BLaER1 treated with 17β-estradiol and CSF1 and Interleukin-3, amounts not matched to agents 10 nM and 100 nM (cell line): ENCODE measurements around the gene CLDN14.

Experiments used
- H3K27ac ChIP-seq, 11 experiments: shearing (Covaris generic); formaldehyde crosslinking; 2 replicates each; pipeline ENCODE4 v1.8.1; 2022
- H3K27me3 ChIP-seq, 11 experiments: shearing (Covaris generic); formaldehyde crosslinking; 2 replicates each; pipeline ENCODE4 v1.8.1; 2022
- H3K36me3 ChIP-seq, 11 experiments: shearing (Covaris generic); formaldehyde crosslinking; 2 replicates each; pipeline ENCODE4 v1.8.1; 2022
- H3K4me1 ChIP-seq, 10 experiments: shearing (Covaris generic); formaldehyde crosslinking; 2 replicates each; pipeline ENCODE4 v1.8.1; 2022
- H3K4me2 ChIP-seq, 11 experiments: shearing (Covaris generic); formaldehyde crosslinking; 2 replicates each; pipeline ENCODE4 v1.8.1; 2022
- H3K4me3 ChIP-seq, 10 experiments: shearing (Covaris generic); formaldehyde crosslinking; 2 replicates each; pipeline ENCODE4 v1.8.1; 2022
- H3K9ac ChIP-seq, 11 experiments: shearing (Covaris generic); formaldehyde crosslinking; 2 replicates each; pipeline ENCODE4 v1.8.1; 2022
- H3K9me3 ChIP-seq, 11 experiments: shearing (Covaris generic); formaldehyde crosslinking; replicated peaks in 1 of 11; 2 replicates each; pipeline ENCODE4 v1.8.1; 2022
- H4K20me1 ChIP-seq, 11 experiments: shearing (Covaris generic); formaldehyde crosslinking; 2 replicates each; pipeline ENCODE4 v1.8.1; 2022
- Cebpa-rat ChIP-seq, 11 experiments: shearing (Covaris generic); IDR thresholded peaks; 2 replicates each; pipeline ENCODE4 v1.8.1; 2022

CLDN14 gene

GRCh38 chr21:36464590-36464989 is 15.3 kb downstream of the CLDN14 start:
- 0 out of 20 replicates have a peak, but pooled peaks cover 0 to 8% (median 0%) of the 10 kb centered on the region in 10 experiments for H3K4me1 ChIP-seq
- no peak for TF ChIP-seq Cebpa-rat (IDR thresholded peaks at IDR 0.05)
- no peak overlapping the region for H3K4me2 ChIP-seq
- no peaks in the 10 kb centered on the region for H3K27me3 ChIP-seq
- H3K36me3 ChIP-seq, result no peaks in the 10 kb centered on the region
- H3K9ac ChIP-seq, result no peak overlapping the region
- no peaks in the 10 kb centered on the region for H3K9me3 ChIP-seq
- no peak overlapping the region for H3K27ac ChIP-seq
- H4K20me1 ChIP-seq, result no peaks in the 10 kb centered on the region
- H3K4me3 ChIP-seq, result no peak overlapping the region

- H3K27ac ChIP-seq, result no peak overlapping the region
- H3K27me3 ChIP-seq, result no peaks in the 10 kb centered on the region
- no peak for TF ChIP-seq Cebpa-rat (IDR thresholded peaks at IDR 0.05)
These were observed 15.9 kb downstream of the CLDN14 start for GRCh38 chr21:36463991-36464390.

GRCh38 chr21:36463204-36463603 is 16.7 kb downstream of the CLDN14 start:
- Histone ChIP-seq H4K20me1 (no peaks in the 10 kb centered on the region), H3K36me3 (no peaks in the 10 kb centered on the region), H3K4me3 (no peak overlapping the region), H3K4me2 (no peak overlapping the region), H3K27ac (no peak overlapping the region), H3K9me3 (no peaks in the 10 kb centered on the region), H3K9ac (no peak overlapping the region), H3K4me1 (peaks cover 0 to 10% (median 0%) of the 10 kb centered on the region in 10 experiments; a peak in 1 of 20 replicates), H3K27me3 (no peaks in the 10 kb centered on the region)
- no peak for TF ChIP-seq Cebpa-rat (IDR thresholded peaks at IDR 0.05)

More at GRCh38 chr21:36463991-36464390, 15.9 kb downstream of the CLDN14 start:
- no peaks in the 10 kb centered on the region for H4K20me1 ChIP-seq
- H3K4me1 ChIP-seq, result peaks cover 0 to 10% (median 0%) of the 10 kb centered on the region in 10 experiments; a peak in 1 of 20 replicates
- no peaks in the 10 kb centered on the region for H3K9me3 ChIP-seq
- no peaks in the 10 kb centered on the region for H3K36me3 ChIP-seq
- no peak overlapping the region for H3K4me2 ChIP-seq
- H3K4me3 ChIP-seq, result no peak overlapping the region
- H3K9ac ChIP-seq, result no peak overlapping the region

- no peaks in the 10 kb centered on the region for H3K36me3 ChIP-seq
- no peak overlapping the region for H3K4me2 ChIP-seq
- no peaks in the 10 kb centered on the region for H4K20me1 ChIP-seq
- no peak overlapping the region for H3K27ac ChIP-seq
- TF ChIP-seq Cebpa-rat (IDR thresholded peaks at IDR 0.05), result no peak
- no peaks in the 10 kb centered on the region for H3K27me3 ChIP-seq
- H3K9me3 ChIP-seq, result no peaks in the 10 kb centered on the region
- no peak overlapping the region for H3K9ac ChIP-seq
- peaks cover 0 to 10% (median 1%) of the 10 kb centered on the region in 10 experiments; a peak in 5 of 20 replicates for H3K4me1 ChIP-seq
- no peak overlapping the region for H3K4me3 ChIP-seq
These were observed 17.9 kb downstream of the CLDN14 start for GRCh38 chr21:36461918-36462486.

- H3K4me1 ChIP-seq, result peaks cover 0 to 10% (median 3%) of the 10 kb centered on the region in 10 experiments; a peak in 5 of 20 replicates
- H3K27ac ChIP-seq, result no peak overlapping the region
- no peak overlapping the region for H3K9ac ChIP-seq
- H3K9me3 ChIP-seq, result no peaks in the 10 kb centered on the region
- H3K4me2 ChIP-seq, result no peak overlapping the region
- H3K4me3 ChIP-seq, result no peak overlapping the region
- no peaks in the 10 kb centered on the region for H3K36me3 ChIP-seq
- no peak for TF ChIP-seq Cebpa-rat (IDR thresholded peaks at IDR 0.05)
- H4K20me1 ChIP-seq, result no peaks in the 10 kb centered on the region
- no peaks in the 10 kb centered on the region for H3K27me3 ChIP-seq
These were observed 18.5 kb downstream of the CLDN14 start for GRCh38 chr21:36461277-36461917.

GRCh38 chr21:36460866-36461265 is 19.1 kb downstream of the CLDN14 start:
- no peak overlapping the region for H3K27ac ChIP-seq
- peaks cover 0 to 11% (median 3%) of the 10 kb centered on the region in 10 experiments; a peak in 5 of 20 replicates for H3K4me1 ChIP-seq
- no peak overlapping the region for H3K9ac ChIP-seq
- H3K9me3 ChIP-seq, result no peaks in the 10 kb centered on the region
- H3K27me3 ChIP-seq, result no peaks in the 10 kb centered on the region
- TF ChIP-seq Cebpa-rat (IDR thresholded peaks at IDR 0.05), result no peak
- H4K20me1 ChIP-seq, result no peaks in the 10 kb centered on the region
- H3K36me3 ChIP-seq, result no peaks in the 10 kb centered on the region
- H3K4me3 ChIP-seq, result no peak overlapping the region
- no peak overlapping the region for H3K4me2 ChIP-seq

GRCh38 chr21:36459098-36459497 is 20.8 kb downstream of the CLDN14 start:
- no peak overlapping the region for H3K9ac ChIP-seq
- H3K4me2 ChIP-seq, result no peak overlapping the region
- no peaks in the 10 kb centered on the region for H3K27me3 ChIP-seq
- no peak overlapping the region for H3K27ac ChIP-seq
- no peak for TF ChIP-seq Cebpa-rat (IDR thresholded peaks at IDR 0.05)
- H3K4me1 ChIP-seq, result peaks cover 0 to 11% (median 3%) of the 10 kb centered on the region in 10 experiments; a peak in 5 of 20 replicates
- no peaks in the 10 kb centered on the region for H4K20me1 ChIP-seq
- H3K9me3 ChIP-seq, result no peaks in the 10 kb centered on the region
- H3K36me3 ChIP-seq, result no peaks in the 10 kb centered on the region
- no peak overlapping the region for H3K4me3 ChIP-seq

- H3K27me3 ChIP-seq, result no peaks in the 10 kb centered on the region
- no peak for TF ChIP-seq Cebpa-rat (IDR thresholded peaks at IDR 0.05)
- H3K4me2 ChIP-seq, result peak overlapping the region in 3 of 11 experiments; percentile 4 to 51 (median 43); a peak in 4 of 22 replicates
- H3K36me3 ChIP-seq, result no peaks in the 10 kb centered on the region
- H3K27ac ChIP-seq, result no peak overlapping the region
- no peaks in the 10 kb centered on the region for H4K20me1 ChIP-seq
- H3K9ac ChIP-seq, result no peak overlapping the region
- peaks cover 0 to 11% (median 3%) of the 10 kb centered on the region in 10 experiments; a peak in 5 of 20 replicates for H3K4me1 ChIP-seq
- H3K4me3 ChIP-seq, result no peak overlapping the region
- no peaks in the 10 kb centered on the region for H3K9me3 ChIP-seq
These were observed 23.1 kb downstream of the CLDN14 start for GRCh38 chr21:36456729-36457414.

GRCh38 chr21:36454706-36455105 is 25.2 kb downstream of the CLDN14 start:
- no peak overlapping the region for H3K4me2 ChIP-seq
- H3K4me3 ChIP-seq, result no peak overlapping the region
- H4K20me1 ChIP-seq, result no peaks in the 10 kb centered on the region
- TF ChIP-seq Cebpa-rat (IDR thresholded peaks at IDR 0.05), result no peak
- H3K9ac ChIP-seq, result no peak overlapping the region
- no peak overlapping the region for H3K27ac ChIP-seq
- no peaks in the 10 kb centered on the region for H3K9me3 ChIP-seq
- no peaks in the 10 kb centered on the region for H3K27me3 ChIP-seq
- peaks cover 0 to 11% (median 0%) of the 10 kb centered on the region in 10 experiments; a peak in 5 of 20 replicates for H3K4me1 ChIP-seq
- H3K36me3 ChIP-seq, result no peaks in the 10 kb centered on the region
